Measurements from ENCODE around the gene CDH13. TPM values are rescaled to one million over a fixed set of nuclear protein-coding genes. Genes with fewer than 3 reads are reported as not detected.

CDH13 gene
- total RNA-seq, 1 donor from 2014 or later = 166 TPM

DNA sequence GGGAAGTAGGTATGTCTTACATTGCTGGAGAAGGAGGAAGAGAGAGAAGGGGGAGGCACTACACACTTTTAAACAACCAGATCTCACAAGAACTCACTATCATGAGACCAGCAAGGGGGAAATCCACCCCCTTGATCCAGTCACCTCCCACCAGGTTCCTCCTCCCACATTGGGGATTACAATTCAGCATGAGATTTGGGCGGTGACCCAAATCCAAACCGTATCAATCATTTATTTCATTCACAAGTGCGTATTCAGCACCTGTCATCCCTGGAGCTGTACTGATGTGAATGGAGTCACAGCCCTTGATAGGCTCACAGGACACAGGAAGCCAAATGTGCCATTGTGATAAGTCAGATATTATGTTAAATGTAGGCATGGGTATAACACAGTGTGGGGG lies 952.7 kb downstream of the CDH13 start:
- ATAC-seq (ENCODE audit: poor library complexity) (no peak), DNase-seq (no peak)
- intact Hi-C loops (cut with DNase I) = no loop called here

DNA sequence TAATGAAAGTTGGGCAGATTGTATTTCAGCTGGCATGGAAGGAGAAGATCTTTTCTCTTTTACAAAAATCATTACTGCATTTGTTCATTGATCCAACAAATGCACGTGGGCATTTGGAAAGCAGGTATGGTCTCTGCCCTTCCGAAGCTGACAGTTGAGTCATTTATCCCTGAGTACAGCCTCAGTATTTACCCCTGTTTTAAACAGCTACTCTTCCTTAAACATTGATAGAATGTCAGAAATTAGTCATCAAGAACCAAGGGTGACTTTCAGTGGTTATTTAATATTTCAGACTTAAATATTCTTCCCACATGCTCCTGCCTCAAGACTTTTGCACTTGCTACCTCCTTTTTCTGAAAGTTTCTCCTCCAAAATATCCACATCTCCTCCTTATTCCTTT lies 954.3 kb downstream of the CDH13 start:
- intact Hi-C loops (cut with DNase I) = no loop called here
- DNase-seq (no peak), ATAC-seq (ENCODE audit: poor library complexity) (no peak)

DNA sequence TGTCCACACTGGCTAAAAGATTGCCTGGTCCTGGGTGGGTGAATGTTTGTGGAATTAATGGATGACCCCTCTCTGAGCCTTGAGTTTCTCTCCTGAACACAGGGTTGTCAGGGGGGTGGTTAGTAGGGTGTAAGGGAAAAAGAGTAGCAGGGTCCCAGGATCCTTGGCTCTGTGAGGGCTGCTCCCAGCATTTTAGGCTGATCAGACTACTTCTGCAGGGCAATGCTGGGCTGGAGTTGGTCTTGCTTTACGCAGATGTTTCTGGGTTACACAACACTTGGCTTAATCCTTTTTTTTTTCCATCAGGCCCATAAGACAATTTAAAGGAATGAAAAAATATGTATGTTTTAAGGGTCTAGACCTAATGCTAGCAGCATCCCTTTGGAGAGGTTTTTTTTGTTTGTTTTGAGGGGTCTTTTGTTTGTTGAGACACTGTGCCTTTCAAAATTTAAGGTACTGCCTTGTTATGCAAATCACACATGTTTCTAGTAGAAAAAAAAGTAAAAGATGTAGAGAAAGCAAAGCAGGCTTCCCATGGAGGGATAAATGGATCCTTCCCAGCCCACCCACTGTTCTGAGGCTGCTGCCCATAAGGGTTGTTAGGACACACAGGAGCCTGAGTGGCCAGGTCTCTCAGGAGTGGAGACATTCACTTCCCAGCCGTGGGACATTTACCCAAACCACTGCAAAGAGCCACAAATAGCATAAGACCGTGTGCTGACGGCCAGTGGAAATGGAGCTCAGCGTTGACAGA lies 955.4 kb downstream of the CDH13 start:
- ATAC-seq (ENCODE audit: poor library complexity) (no peak), DNase-seq (no peak)
- intact Hi-C loops (cut with DNase I) = no loop called here

DNA sequence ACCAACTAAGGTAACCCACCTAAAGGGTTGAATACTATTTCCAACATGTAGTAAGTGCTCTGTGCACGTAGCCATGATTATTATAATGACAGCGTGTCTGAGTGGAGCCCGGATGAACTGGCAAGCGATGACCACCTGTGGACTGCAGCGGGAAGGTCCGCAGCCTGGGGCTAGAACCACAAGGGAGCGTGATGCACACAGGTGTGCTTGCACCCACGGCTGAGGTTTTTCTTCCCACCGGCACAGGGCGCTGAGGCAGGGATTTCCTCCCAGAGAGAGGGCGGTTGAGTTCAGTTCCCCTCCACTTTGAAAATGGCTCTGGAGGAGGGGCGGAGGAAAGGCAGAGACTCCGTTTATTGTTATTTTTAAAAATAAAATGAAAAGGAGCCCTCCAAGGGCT lies 959.3 kb downstream of the CDH13 start:
- DNase-seq (no peak), ATAC-seq (ENCODE audit: poor library complexity) (no peak)
- intact Hi-C loops (cut with DNase I) = no loop called here

DNA sequence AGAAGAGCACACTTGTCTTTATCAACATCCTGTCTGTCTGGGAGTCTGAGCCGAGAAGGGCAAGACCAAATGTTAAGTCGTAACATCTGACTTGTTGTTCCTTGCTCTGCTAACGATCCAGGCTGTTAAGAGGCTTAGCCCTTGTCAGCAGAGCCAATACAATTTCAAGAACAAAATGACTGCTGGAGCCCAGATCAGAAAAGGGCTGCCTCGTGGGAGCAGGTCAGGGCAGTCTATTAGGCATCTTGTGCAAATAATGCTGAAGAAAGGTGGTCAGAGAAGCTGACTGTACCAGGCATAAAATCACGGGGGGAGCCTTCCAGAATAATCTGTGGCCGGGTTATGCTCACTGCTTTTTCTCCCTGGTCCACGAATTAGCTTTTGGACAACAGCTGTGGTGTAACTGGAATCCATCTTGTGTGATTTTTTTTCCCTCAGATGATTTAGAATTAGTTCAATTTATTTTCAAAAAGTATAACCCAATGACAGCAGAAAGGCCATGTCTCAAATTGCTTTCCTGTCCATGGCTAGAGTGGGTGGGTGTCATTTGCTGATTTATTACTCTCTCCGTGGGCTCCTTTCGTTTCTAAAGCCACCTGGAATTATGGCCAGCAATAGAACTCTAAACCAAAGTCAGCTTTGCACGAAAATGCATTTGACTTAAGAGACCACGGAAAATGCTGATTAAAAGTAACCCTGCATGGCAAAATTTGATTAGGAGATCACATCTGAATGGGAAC lies 959.9 kb downstream of the CDH13 start:
- DNase-seq = no peak
- intact Hi-C loops (cut with DNase I) = no loop called here
- ATAC-seq (ENCODE audit: poor library complexity) = no peak

DNA sequence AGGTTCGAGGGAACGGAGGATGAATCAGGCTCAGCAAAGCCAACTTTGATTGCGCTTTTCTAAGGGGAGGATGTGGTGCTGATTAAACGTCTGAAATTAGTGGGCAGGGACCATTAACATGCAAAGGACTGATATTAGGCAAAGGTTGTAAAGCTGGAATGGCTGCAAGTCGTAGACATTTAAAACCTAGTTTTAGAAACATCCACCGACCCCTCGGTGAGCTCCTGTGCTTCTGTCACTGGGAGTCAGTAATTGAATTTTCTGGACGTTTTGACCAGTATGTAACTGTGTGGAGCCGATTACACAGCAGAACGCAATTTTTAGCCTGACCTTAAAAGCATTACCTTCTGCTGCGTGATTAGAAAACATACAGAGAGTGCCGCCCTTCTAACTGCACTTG lies 960.4 kb downstream of the CDH13 start:
- ATAC-seq (ENCODE audit: poor library complexity) (no peak), DNase-seq (no peak)
- intact Hi-C loops (cut with DNase I) = no loop called here

DNA sequence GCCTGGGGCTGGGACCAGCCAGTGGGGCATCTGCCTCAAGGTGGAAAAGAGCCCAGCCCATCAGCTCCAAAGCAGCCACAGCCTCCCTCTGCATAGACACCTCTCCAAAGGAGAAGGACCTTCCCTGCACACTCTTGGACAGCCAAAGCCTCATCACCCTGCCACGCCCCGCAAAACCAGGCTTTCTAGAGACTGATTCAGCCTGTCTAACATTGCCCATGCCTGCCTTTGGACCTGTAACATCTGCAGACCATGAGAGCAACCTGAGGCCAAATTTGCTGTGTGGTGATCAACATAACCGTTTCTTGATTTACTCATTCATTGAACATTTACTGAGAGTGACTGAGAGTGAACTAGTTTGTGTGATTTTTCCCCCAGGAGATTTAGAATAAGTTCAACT lies 961.3 kb downstream of the CDH13 start:
- intact Hi-C loops (cut with DNase I) = no loop called here
- DNase-seq (no peak), ATAC-seq (ENCODE audit: poor library complexity) (no peak)

DNA sequence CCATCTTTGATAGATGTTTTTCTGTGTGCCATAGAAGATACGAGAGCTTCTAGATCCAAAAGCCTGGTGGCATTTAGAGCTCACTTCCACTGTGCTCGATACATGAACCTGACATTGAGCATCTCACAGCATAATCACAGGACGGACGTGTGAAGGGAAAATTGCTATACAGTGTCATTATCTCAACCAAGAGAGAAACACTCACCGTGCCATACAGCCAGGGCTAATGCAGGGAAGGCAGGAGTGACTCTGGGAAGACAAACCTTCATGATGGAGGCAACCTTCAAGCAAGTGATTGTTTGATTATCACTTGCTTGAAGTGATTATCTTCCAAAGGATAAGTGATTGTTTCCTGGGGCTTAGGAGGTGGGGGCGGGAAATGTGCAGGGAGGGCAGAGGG lies 962.8 kb downstream of the CDH13 start:
- ATAC-seq (ENCODE audit: poor library complexity) = no peak
- no peak for DNase-seq
- intact Hi-C loops (cut with DNase I) = no loop called here

DNA sequence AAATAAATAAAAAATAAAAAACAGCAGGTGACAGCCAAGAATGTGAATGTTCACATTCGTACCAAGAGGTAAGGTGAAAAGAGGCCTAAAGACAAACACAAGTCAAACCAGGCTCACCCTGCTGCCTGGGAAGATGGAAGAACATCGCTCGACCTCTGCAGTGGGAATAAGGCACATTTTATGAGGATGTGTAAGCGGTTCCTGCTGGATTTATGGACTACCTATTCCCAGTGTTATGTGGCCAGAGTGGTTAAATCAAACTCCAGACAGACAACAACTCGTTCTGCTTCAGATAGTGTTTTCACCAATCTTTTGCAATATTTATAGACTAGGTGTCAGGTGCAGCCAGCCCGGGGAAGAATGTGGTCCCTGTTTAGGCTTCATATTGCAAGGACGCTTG lies 966.0 kb downstream of the CDH13 start:
- no peak for ATAC-seq (ENCODE audit: poor library complexity)
- no peak for DNase-seq
- intact Hi-C loops (cut with DNase I) = no loop called here

DNA sequence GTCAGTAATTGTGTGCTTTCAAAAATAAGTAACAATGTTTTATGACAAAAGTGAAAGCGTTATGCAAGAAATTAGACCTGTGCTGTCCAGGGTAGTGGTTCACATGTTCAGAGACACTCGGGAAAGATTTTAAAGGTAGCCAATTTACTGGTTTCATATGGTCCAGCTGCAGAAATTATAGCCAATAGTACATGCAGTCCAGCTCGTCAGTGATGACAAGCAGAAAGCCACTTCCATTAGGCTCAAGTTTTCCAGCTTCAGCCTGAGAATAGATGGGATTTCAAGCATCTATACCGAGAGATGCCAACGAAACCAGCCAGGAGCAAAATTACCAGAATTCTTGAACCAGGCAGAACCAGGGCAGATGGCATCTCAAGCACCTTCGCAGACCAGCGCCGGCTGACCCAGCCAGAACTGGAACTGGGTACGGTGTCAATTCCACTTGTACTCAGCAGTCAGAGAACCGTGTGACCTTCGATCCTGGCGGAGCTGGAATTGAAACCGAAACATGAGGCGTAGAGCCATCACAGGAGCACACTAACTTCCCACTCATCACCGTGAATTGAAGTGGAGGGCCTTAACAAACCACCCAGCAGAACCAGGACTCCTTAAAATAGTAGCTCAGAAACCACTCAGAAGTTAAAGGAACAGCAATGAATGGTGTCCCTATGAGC lies 973.2 kb downstream of the CDH13 start:
- intact Hi-C loops (cut with DNase I) = no loop called here
- DNase-seq (no peak), ATAC-seq (ENCODE audit: poor library complexity) (peak; percentile 86)

DNA sequence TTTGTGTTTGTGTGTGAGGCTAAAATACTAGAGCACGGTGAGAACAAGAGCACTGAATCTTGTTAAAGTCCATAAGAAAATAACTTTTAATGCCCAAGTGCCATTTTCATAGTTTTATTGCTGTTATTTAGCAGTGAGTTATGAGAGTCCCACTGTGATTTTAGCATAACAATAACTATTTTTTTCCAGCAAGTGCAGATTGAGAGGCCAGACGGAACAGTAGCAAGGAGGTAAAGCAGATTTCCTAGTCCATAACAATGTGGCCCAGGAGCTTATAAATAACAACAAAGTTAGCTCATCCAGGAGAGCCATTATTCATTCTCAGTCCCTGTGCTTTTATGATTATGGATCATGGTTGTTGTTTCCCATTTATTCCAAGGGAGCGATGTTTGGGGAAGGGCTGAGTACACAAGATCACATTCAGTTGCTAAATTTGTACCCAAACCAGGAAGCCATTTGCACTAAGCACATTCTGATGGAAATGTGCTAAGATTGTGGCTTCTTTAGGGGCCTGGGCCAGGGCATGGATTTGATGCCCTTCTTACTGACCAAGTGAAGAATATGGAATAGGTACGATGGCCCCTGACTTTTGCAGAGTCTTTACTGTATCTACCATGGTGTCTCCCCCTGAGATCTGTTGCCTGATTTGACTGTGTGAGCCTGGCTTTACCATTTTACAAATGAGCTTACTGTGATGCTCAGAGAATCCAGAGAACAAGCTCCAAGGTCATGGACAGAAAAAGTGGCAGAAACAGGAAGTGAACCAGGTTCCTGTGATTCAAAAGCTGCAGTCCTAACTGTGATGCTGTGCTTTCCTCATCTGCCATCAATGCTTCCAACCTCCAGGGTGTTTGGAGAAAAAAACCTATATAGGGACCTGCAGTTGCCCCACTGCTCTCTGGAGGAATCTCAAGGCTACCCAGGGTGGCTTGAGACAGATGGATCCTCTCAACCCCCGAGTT lies 976.3 kb downstream of the CDH13 start:
- ATAC-seq (ENCODE audit: poor library complexity) (no peak), DNase-seq (no peak)
- intact Hi-C loops (cut with DNase I) = no loop called here

DNA sequence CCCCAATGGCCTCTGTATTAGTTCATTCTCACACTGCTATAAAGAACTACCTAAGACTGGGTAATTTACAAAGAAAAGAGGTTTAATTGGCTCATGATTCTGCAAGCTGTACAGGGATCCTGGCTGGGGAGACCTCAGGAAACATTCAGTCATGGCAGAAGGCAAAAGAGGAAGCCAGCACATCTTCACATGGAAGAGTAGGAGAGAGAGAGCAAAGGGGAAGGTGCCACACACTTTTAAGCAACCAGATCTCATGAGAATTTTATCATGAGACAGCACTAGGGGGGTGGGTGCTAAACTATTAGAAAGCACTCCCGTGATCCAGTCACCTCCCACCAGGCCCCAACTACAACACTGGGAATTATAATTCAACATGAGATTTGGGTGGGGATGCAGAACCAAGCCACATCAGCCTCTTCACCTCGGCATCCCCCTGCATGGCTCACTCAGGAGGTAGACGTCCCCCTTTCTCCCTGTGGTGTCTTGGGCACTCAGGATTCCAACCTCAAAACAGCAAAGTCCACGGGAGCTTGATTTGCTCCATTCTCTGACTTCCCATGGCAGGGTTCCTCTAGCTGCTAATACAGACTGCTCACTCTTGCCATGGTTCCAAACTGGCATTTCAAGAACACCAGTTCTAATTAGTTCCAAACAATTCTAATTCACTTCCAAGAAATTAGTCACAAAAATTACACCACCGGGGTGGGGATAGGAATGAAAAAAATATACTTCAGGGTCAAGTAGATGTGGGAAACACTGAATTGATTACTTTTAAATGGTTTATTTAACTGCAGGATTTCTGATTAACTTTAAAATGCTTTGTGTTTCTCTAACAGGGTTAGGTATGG lies 977.2 kb downstream of the CDH13 start:
- intact Hi-C loops (cut with DNase I) = no loop called here
- DNase-seq = no peak

DNA sequence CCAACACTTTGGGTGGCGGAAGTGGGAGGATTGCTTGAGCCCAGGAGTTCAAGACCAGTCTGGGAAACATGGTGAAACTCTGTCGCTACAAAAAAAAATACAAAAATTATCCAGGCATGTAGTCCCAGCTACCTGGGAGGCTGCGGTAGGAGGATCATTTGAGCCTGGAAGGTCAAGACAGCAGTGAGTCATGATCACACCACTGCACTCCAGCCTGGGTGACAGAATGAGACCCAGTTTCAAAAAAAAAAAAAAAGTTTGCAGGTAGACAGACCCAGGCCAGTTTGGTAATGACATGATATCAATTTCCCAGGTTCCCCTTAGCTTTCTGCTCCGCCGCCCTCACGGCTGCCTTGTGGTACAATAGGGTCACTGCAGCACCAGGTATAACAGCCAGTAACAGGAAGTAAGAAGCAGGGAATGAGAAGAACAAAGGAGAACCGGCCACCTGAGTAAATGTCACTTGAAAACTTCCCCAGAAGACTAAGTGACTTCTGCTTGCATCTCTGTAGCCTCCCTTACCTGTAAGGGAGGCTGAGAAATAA lies 979.8 kb downstream of the CDH13 start:
- intact Hi-C loops (cut with DNase I) = no loop called here
- no peak for DNase-seq
- ATAC-seq (ENCODE audit: poor library complexity) = no peak

More for the DNA sequence above, 977.2 kb downstream of the CDH13 start:
- ATAC-seq (ENCODE audit: poor library complexity) = no peak

DNA sequence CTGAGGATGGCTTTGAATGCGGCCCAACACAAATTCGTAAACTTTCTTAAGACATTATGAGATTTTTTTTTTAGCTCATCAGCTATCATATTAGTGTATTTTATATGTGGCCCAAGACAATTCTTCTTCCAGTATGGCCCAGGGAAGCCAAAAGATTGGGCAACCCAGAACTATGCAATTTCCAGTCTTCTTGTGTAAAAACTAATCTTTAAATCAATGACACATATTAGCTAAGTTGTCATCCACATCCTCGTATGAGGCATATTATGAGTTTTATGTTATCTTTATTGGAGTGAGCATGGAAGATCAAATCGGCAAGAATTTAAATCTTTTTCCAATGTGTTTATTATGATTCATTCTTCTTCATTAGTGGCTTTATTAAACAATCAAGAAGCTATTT lies 982.4 kb downstream of the CDH13 start:
- ATAC-seq (ENCODE audit: poor library complexity) = no peak
- intact Hi-C loops (cut with DNase I) = no loop called here
- no peak for DNase-seq

DNA sequence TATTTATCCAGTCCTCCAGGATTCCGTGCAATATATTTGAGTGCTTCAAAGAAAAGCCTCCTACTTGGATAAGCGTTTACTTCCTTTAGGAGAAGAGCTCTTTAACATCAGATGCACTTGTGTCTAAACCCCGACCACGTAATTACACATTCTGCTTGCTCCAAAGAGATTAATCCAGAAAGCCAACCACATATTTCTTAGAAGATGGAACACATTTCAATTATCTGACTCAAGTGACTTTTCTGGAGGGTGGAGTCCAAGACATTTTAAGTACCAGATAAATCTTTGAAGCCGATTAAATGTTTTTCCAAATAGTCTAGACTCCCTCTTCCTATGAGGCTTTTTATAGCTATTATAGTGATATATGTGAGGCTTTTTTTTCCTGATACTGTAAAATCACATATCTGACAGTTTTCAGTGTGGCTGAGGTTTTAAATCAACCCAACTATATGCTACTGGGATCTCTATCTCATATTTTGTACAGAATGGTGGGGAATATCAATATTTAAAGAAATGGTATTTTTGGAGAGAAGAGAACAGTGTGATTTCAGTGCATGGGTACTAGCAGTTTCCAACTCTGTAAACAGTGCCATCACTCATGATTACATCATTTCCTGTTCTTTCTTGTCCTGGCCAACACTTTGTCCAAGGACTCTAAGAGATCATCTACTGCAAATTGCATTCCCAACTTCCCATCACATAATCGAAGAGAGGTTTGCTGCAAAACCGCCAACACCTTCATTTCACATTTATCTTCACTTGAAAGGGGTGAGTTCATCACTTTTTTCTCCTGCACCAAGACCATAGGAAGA lies 988.6 kb downstream of the CDH13 start:
- intact Hi-C loops (cut with DNase I) = no loop called here
- ATAC-seq (ENCODE audit: poor library complexity) (no peak), DNase-seq (no peak)

DNA sequence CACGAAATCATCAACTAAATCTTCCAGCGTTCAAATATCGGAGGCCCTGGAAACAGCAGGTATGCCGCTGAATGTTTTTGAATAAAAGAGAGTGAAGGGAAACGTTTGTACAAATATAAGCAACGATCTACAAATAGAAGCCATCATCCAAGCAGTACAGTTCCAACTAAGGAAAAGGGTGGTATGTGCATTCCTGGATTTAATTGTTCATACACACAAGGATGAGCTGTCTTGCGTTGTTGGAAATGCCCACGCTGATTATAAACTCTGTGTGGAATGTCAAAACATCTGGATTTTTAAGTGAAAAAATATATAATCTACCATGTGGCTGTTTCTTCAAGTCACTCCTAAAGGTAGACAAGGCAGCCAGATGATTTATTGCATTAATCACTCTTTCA lies 989.2 kb downstream of the CDH13 start:
- no peak for ATAC-seq (ENCODE audit: poor library complexity)
- intact Hi-C loops (cut with DNase I) = no loop called here
- DNase-seq = no peak

All from Right ventricle myocardium superior (tissue), 1 donor.